Transverse colon (tissue), 3 donors: ENCODE measurements around the gene IQGAP1.

Source experiments
- POLR2A ChIP-seq: fragments of 450-650 bp; IDR thresholded peaks from one replicate; pipeline ENCODE4 v1.6.1; 2016; ENCODE audit warnings: antibody characterized with exemption, mild to moderate bottlenecking, moderate library complexity
- TF ChIP-seq, protein P1 (sequence below), 5 experiments: fragments of 200-600 bp in 3 of 5; fragments of 450-650 bp in 2 of 5; sonication (generic) in 3 of 5; IDR thresholded peaks; 1 replicate in 2 of 5; 2 replicates in 3 of 5; pipeline ENCODE4 v1.5.1; 2016 to 2017; ENCODE audit warnings: antibody characterized with exemption in 5 of 5, inconsistent platforms in 3 of 5, mild to moderate bottlenecking in 2 of 5, moderate library complexity in 1 of 5

DNA sequence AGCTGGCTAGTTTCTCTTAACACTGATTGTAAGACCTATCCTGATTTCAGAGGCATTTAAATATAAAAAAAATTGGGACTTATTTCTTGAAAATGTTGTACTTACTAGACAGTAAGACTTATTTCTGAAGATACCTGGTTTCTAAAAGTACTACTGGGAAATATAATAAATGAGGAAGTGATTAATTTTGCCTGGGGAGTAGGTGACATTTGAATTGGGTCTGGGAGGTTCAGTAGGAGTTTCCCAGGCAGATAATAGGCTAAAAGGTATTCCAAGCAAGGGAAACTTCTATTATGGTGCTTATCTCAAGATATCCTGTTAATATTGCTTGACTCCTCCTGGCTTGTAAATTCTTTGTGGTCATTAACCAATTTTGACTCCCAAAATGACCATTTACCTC lies 6.5 kb upstream of the IQGAP1 start:
- TF ChIP-seq, protein P1, sequence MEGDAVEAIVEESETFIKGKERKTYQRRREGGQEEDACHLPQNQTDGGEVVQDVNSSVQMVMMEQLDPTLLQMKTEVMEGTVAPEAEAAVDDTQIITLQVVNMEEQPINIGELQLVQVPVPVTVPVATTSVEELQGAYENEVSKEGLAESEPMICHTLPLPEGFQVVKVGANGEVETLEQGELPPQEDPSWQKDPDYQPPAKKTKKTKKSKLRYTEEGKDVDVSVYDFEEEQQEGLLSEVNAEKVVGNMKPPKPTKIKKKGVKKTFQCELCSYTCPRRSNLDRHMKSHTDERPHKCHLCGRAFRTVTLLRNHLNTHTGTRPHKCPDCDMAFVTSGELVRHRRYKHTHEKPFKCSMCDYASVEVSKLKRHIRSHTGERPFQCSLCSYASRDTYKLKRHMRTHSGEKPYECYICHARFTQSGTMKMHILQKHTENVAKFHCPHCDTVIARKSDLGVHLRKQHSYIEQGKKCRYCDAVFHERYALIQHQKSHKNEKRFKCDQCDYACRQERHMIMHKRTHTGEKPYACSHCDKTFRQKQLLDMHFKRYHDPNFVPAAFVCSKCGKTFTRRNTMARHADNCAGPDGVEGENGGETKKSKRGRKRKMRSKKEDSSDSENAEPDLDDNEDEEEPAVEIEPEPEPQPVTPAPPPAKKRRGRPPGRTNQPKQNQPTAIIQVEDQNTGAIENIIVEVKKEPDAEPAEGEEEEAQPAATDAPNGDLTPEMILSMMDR (IDR thresholded peaks at IDR 0.05), result no peak
- no peak for TF ChIP-seq POLR2A
